ENCODE data around the gene SLC35F4. TPM values are rescaled to one million over a fixed set of nuclear protein-coding genes. Genes with fewer than 3 reads are reported as not detected.

The SLC35F4 gene
- total and polyA plus RNA-seq, 11 donors, result not detected

GRCh38 chr14:57835766-57836165 lies 30.1 kb downstream of the SLC35F4 start:
- Histone ChIP-seq H3K27me3 (peaks cover 0 to 4% (median 0%) of the 10 kb centered on the region in 9 donors), H3K36me3 (no peaks in the 10 kb centered on the region), H3K9me3 (no peaks in the 10 kb centered on the region), H3K4me3 (no peak overlapping the region), H3K27ac (no peak overlapping the region), H3K4me1 (no peaks in the 10 kb centered on the region)
- TF ChIP-seq CTCF (IDR thresholded peaks at IDR 0.05) (no peak), POLR2A (IDR thresholded peaks at IDR 0.05) (no peak)
- no peak for DNase-seq
- ATAC-seq, result no peak
- intact Hi-C loops (cut with DNase I), result no loop called here
- WGBS, 4 donors, result 57 to 77% (median 67%) methylated on average over 2 of the region's 2 CpGs

- Histone ChIP-seq H3K27ac (no peak overlapping the region), H3K36me3 (no peaks in the 10 kb centered on the region), H3K27me3 (peaks cover 0 to 4% (median 0%) of the 10 kb centered on the region in 9 donors), H3K4me1 (no peaks in the 10 kb centered on the region), H3K4me3 (no peak overlapping the region), H3K9me3 (no peaks in the 10 kb centered on the region)
- intact Hi-C loops (cut with DNase I), result no loop called here
- DNase-seq, result no peak
- ATAC-seq, result no peak
- TF ChIP-seq CTCF (IDR thresholded peaks at IDR 0.05), result no peak
- no peak for TF ChIP-seq POLR2A (IDR thresholded peaks at IDR 0.05)
- 78 to 91% (median 88%) methylated on average over 3 of the region's 3 CpGs for WGBS, 4 donors
These were observed 30.9 kb downstream of the SLC35F4 start for GRCh38 chr14:57834961-57835360.

- peaks cover 0 to 2% (median 0%) of the 10 kb centered on the region in 9 donors for H3K27me3 ChIP-seq
- no peaks in the 10 kb centered on the region for H3K4me1 ChIP-seq
- 0 to 42% (median 11%) methylated on average over 1 of the region's 1 CpG for WGBS, 4 donors
- TF ChIP-seq CTCF (IDR thresholded peaks at IDR 0.05), result no peak
- no peak for TF ChIP-seq POLR2A (IDR thresholded peaks at IDR 0.05)
- intact Hi-C loops (cut with DNase I), result no loop called here
- no peaks in the 10 kb centered on the region for H3K9me3 ChIP-seq
- H3K36me3 ChIP-seq, result no peaks in the 10 kb centered on the region
- ATAC-seq (no peak), DNase-seq (no peak)
- no peak overlapping the region for H3K4me3 ChIP-seq
- H3K27ac ChIP-seq, result no peak overlapping the region
These were observed 31.8 kb downstream of the SLC35F4 start for GRCh38 chr14:57834001-57834598.

- no peaks in the 10 kb centered on the region for H3K27me3 ChIP-seq
- no peaks in the 10 kb centered on the region for H3K4me1 ChIP-seq
- 40 to 53% (median 47%) methylated on average over 3 of the region's 3 CpGs for WGBS, 4 donors
- peak in 1 of 5 donors; percentile 40 for DNase-seq
- H3K4me3 ChIP-seq, result no peak overlapping the region
- no peak overlapping the region for H3K27ac ChIP-seq
- TF ChIP-seq POLR2A (IDR thresholded peaks at IDR 0.05), result no peak
- no peak for TF ChIP-seq CTCF (IDR thresholded peaks at IDR 0.05)
- peak in 2 of 4 donors; percentile 52 to 71 for ATAC-seq
- H3K9me3 ChIP-seq, result no peaks in the 10 kb centered on the region
- intact Hi-C loops (cut with DNase I), result no loop called here
- no peaks in the 10 kb centered on the region for H3K36me3 ChIP-seq
These were observed 32.6 kb downstream of the SLC35F4 start for GRCh38 chr14:57833323-57833722.
